SH-SY5Y (cell line): Measurements from ENCODE around the gene NMNAT3.

Experiments
- GATA2 ChIP-seq: IDR thresholded peaks from 2 replicates; pipeline ENCODE4 v1.6.1; 2011; ENCODE audit warnings: mild to moderate bottlenecking, low read depth, low read length
- GATA3 ChIP-seq: IDR thresholded peaks from 2 replicates; pipeline ENCODE4 v1.6.1; 2011; ENCODE audit warnings: low read depth, mild to moderate bottlenecking, low read length, moderate library complexity

DNA sequence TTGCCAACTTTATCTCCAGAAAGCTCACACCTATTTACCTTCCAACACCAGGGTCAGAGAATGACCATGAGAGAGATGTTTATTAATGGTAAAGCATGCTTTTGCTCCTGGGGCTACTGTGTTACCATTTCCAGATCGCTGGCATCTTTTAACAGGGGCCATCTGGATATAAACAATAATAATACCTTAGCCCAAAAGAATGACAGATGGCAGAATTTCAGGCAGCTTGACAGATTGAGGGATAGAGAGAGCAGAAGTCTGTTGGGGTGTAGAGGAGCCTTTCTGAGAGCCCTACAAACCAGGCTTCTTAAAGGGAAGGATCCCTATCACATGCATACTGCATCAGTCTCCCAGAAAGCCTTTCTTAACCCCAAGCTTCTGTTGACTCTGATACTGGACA lies 156.0 kb downstream of the NMNAT3 start:
- peak; percentile 30; the same call in 1 of the 2 replicates for TF ChIP-seq GATA2
- no peak for TF ChIP-seq GATA3
